Measurements from ENCODE around the gene IQSEC3.

DNA sequence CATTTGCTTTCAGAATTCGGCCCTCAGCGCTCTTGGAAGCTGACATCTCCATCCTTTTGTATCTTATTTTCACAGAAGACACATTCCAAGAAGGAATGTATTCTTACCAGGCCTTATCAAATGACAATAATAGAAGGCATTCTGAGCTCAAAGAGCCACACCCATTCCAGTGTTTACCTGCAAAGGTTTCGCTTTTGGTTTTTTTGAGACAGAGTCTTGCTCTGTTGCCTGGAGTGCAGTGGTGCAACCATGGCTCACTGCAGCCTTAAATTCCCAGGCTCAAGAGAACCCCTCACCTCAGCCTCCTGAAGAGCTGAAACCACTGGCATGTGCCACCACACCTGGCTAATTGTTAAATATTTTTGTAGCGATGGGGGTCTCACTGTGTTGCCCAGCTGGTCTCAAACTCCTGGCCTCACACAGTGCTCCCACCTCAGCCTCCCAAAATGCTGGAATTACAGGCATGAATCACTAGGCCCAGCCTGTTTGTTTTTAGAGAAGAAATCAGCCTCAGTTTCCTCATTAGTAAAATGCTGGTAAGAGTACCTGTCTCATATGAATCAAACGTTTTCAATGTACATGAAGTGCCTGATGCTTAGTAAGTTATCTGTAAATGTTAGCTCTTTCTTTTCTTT, 78.2 kb downstream of the IQSEC3 start:
- TF ChIP-seq, protein P1, sequence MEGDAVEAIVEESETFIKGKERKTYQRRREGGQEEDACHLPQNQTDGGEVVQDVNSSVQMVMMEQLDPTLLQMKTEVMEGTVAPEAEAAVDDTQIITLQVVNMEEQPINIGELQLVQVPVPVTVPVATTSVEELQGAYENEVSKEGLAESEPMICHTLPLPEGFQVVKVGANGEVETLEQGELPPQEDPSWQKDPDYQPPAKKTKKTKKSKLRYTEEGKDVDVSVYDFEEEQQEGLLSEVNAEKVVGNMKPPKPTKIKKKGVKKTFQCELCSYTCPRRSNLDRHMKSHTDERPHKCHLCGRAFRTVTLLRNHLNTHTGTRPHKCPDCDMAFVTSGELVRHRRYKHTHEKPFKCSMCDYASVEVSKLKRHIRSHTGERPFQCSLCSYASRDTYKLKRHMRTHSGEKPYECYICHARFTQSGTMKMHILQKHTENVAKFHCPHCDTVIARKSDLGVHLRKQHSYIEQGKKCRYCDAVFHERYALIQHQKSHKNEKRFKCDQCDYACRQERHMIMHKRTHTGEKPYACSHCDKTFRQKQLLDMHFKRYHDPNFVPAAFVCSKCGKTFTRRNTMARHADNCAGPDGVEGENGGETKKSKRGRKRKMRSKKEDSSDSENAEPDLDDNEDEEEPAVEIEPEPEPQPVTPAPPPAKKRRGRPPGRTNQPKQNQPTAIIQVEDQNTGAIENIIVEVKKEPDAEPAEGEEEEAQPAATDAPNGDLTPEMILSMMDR (IDR thresholded peaks at IDR 0.05): no peak
- no peak for TF ChIP-seq POLR2A (IDR thresholded peaks at IDR 0.05)

Data from heart left ventricle (tissue), 13 donors.